Superior temporal gyrus (tissue), 1 donor: ENCODE results near the gene COL4A2.

Experiments used
- DNase-seq: peaks from one replicate; pipeline ENCODE4 v3.0.0-alpha.2; 2016; ENCODE audit errors: extremely low spot score

Gene COL4A2

GRCh38 chr13:110354715-110355473 lies 47.8 kb downstream of the COL4A2 start:
- DNase-seq, result no peak

- no peak for DNase-seq
Measured at GRCh38 chr13:110356362-110356761, 49.3 kb downstream of the COL4A2 start.

- DNase-seq, result no peak
Measured at GRCh38 chr13:110358381-110358780, 51.3 kb downstream of the COL4A2 start.

- no peak for DNase-seq
Measured at GRCh38 chr13:110359840-110360301, 52.8 kb downstream of the COL4A2 start.

GRCh38 chr13:110360598-110360997 lies 53.5 kb downstream of the COL4A2 start:
- no peak for DNase-seq

GRCh38 chr13:110361365-110361911 lies 54.4 kb downstream of the COL4A2 start:
- no peak for DNase-seq

GRCh38 chr13:110363010-110363409 lies 55.9 kb downstream of the COL4A2 start:
- DNase-seq, result no peak

GRCh38 chr13:110364081-110364480 lies 57.0 kb downstream of the COL4A2 start:
- no peak for DNase-seq

- DNase-seq, result no peak
Measured at GRCh38 chr13:110365876-110366275, 58.8 kb downstream of the COL4A2 start.

GRCh38 chr13:110366733-110367132 lies 59.6 kb downstream of the COL4A2 start:
- no peak for DNase-seq

GRCh38 chr13:110367620-110368019 lies 60.5 kb downstream of the COL4A2 start:
- no peak for DNase-seq

GRCh38 chr13:110368408-110368807 lies 61.3 kb downstream of the COL4A2 start:
- DNase-seq, result no peak

GRCh38 chr13:110369400-110369799 lies 62.3 kb downstream of the COL4A2 start:
- no peak for DNase-seq

- no peak for DNase-seq
Measured at GRCh38 chr13:110371550-110372465, 64.7 kb downstream of the COL4A2 start.

GRCh38 chr13:110372676-110373075 lies 65.6 kb downstream of the COL4A2 start:
- no peak for DNase-seq

- DNase-seq, result no peak
Measured at GRCh38 chr13:110373617-110374016, 66.5 kb downstream of the COL4A2 start.

- no peak for DNase-seq
Measured at GRCh38 chr13:110374431-110375370, 67.6 kb downstream of the COL4A2 start.

GRCh38 chr13:110376120-110376519 lies 69.0 kb downstream of the COL4A2 start:
- DNase-seq, result no peak

GRCh38 chr13:110377178-110377825 lies 70.2 kb downstream of the COL4A2 start:
- DNase-seq, result no peak

GRCh38 chr13:110377826-110378201 lies 70.7 kb downstream of the COL4A2 start:
- DNase-seq, result no peak

- DNase-seq, result no peak
Measured at GRCh38 chr13:110379358-110379757, 72.3 kb downstream of the COL4A2 start.
